Mesendoderm (in vitro differentiated cells): Measurements from ENCODE around the gene CAAP1. TPM values are rescaled to one million over a fixed set of nuclear protein-coding genes. Genes with fewer than 3 reads are reported as not detected.

Experiments
- DNase-seq: peaks from one replicate; pipeline ENCODE4 v3.0.0; 2013
- H2AK5ac ChIP-seq: 2 replicates; pipeline ENCODE4 v1.6.1; 2013; ENCODE audit warnings: low read length, inconsistent platforms
- H2BK120ac ChIP-seq: 2 replicates; pipeline ENCODE4 v1.6.1; 2013; ENCODE audit warnings: low read depth, mild to moderate bottlenecking, low read length, moderate library complexity, mixed read lengths
- H2BK15ac ChIP-seq: replicated peaks from 2 replicates; pipeline ENCODE4 v1.6.1; 2013; ENCODE audit warnings: low read depth, mild to moderate bottlenecking, moderate library complexity
- H2BK5ac ChIP-seq: 2 replicates; pipeline ENCODE4 v1.6.1; 2013; ENCODE audit warnings: low read length, inconsistent platforms
- H3K18ac ChIP-seq: 2 replicates; pipeline ENCODE4 v1.6.1; 2013; ENCODE audit warnings: mild to moderate bottlenecking, low read length, mixed read lengths
- H3K23ac ChIP-seq: one replicate; pipeline ENCODE4 v1.6.1; 2013; ENCODE audit warnings: low read length
- H3K27ac ChIP-seq: 2 replicates; pipeline ENCODE4 v1.5.1; 2013; ENCODE audit warnings: low read depth, mild to moderate bottlenecking, inconsistent platforms, low read length, moderate library complexity
- H3K27me3 ChIP-seq: 2 replicates; pipeline ENCODE4 v1.6.1; 2013; ENCODE audit warnings: low read length, control low read depth, mild to moderate bottlenecking, inconsistent platforms; ENCODE audit not compliant: insufficient read depth, poor library complexity
- H3K36me3 ChIP-seq: 2 replicates; pipeline ENCODE4 v1.6.1; 2013; ENCODE audit warnings: low read length, inconsistent platforms; ENCODE audit not compliant: control insufficient read depth, insufficient read depth
- H3K4ac ChIP-seq: one replicate; pipeline ENCODE4 v1.6.1; 2013; ENCODE audit warnings: low read depth, mild to moderate bottlenecking, low read length, moderate library complexity
- H3K4me1 ChIP-seq: 2 replicates; pipeline ENCODE4 v1.6.1; 2013; ENCODE audit warnings: low read depth, low read length, inconsistent platforms; ENCODE audit not compliant: control insufficient read depth
- H3K4me2 ChIP-seq: 2 replicates; pipeline ENCODE4 v1.6.1; 2013; ENCODE audit warnings: low read length
- H3K4me3 ChIP-seq: 2 replicates; pipeline ENCODE4 v1.5.1; 2013; ENCODE audit warnings: mild to moderate bottlenecking, low read length
- H3K56ac ChIP-seq: one replicate; pipeline ENCODE4 v1.6.1; 2013; ENCODE audit warnings: low read length
- H3K79me1 ChIP-seq: 2 replicates; pipeline ENCODE4 v1.6.1; 2013; ENCODE audit warnings: low read length, inconsistent platforms
- H3K79me2 ChIP-seq: 2 replicates; pipeline ENCODE4 v1.6.1; 2013; ENCODE audit warnings: mild to moderate bottlenecking, low read length; ENCODE audit not compliant: control insufficient read depth, insufficient read depth
- H3K9ac ChIP-seq: 2 replicates; pipeline ENCODE4 v1.6.1; 2013; ENCODE audit warnings: low read length, inconsistent platforms
- H4K5ac ChIP-seq: one replicate; pipeline ENCODE4 v1.6.1; 2013; ENCODE audit warnings: low read length
- H4K8ac ChIP-seq: one replicate; pipeline ENCODE4 v1.6.1; 2013; ENCODE audit warnings: low read depth, mild to moderate bottlenecking, control low read depth, low read length, moderate library complexity
- WGBS: extraction: QIAGEN DNeasy Blood & Tissue Kit; methylation state at CpG from one replicate; pipeline ENCODE4 v1.1.7; 2013; ENCODE audit warnings: low lambda C conversion rate, missing lambda C conversion rate; ENCODE audit not compliant: insufficient coverage; ENCODE audit errors: extremely low coverage; 5-methylcytosine and 5-hydroxymethylcytosine counted together
- polyA plus RNA-seq, 2 experiments: library from polyadenylated mRNA; stranded (reverse); fragments of 200-250 nt; gene quantifications; one replicate each; pipeline ENCODE4 v1.2.3, GENCODE V29; 2013

The CAAP1 gene
- polyA plus RNA-seq (2013, experiment 1 of 2): 24.0 TPM
- polyA plus RNA-seq (2013, experiment 2 of 2): 23.7 TPM

DNA sequence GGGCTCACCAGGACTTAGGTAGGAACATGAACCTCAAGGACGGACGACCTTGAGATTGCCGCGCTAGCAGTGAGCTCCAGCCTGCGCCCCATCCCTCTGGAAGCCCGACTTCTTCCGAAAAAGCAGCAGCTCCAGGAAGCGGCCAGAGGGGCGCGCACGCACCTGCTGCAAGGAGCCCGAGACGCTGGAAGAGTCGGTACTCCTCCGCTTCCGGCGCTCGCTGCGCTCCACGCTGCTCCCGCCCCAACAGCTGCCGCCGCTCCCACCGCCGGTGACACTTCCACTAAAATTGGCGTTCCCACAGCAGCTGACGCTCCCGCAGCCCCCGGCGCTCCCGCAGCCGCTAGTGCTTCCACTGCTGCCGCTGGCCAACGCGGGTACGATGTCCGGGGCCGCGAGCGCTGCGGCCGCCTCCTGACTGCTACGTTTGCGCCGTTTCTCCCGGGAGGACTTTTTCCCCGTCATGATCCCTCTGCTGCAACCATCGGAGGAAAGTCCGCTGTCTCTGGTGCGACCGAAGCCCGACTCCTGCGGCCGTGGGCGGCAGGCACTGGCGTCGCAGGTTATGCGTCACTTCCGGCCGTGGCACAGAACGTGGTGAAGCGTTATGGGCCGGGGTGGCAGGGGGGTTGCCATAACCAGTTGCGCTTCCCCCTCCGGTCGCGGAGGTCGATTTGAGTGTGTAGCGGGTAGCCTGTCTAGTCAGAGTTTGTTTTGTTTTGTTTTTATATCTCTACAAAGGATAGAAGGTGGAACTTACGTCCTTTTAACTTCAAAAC lies at the start of gene CAAP1:
Gene CAAP1, minus strand, starts transcription at position 552 of the 779 bp plus-strand sequence. Its CDS starts 87 bp downstream, at position 465.
- Histone ChIP-seq H3K27me3 (no peaks in the 10 kb centered on the region), H3K79me1 (no peaks in the 10 kb centered on the region), H3K9ac (peak within 1 kb of the TSS; percentile 86), H3K4me1 (peaks cover 1% of the 10 kb centered on the region), H3K18ac (peak within 1 kb of the TSS; percentile 88), H4K5ac (peak within 1 kb of the TSS; percentile 89), H2AK5ac (no peak within 1 kb of the TSS), H2BK15ac (no peak within 1 kb of the TSS), H3K27ac (peak within 1 kb of the TSS; percentile 97), H3K36me3 (no peaks in the 10 kb centered on the region), H3K4me2 (peak within 1 kb of the TSS; percentile 23), H3K79me2 (peaks cover 24% of the 10 kb centered on the region), H2BK120ac (no peak within 1 kb of the TSS), H3K4me3 (peak within 1 kb of the TSS; percentile 81), H2BK5ac (peak within 1 kb of the TSS; percentile 28), H3K23ac (no peak within 1 kb of the TSS), H3K56ac (peak within 1 kb of the TSS; percentile 94), H3K4ac (peak within 1 kb of the TSS; percentile 29), H4K8ac (peak within 1 kb of the TSS; percentile 100)
- peak; percentile 96 for DNase-seq
- no CpG with 5 or more reads among the region's 70 CpGs for WGBS

GRCh38 chr9:26940779-26941178 lies 48.2 kb upstream of the CAAP1 start:
- no peak overlapping the region for H3K9ac ChIP-seq
- H3K4me3 ChIP-seq: no peak overlapping the region
- H4K8ac ChIP-seq: no peak overlapping the region
- peaks cover 3% of the 10 kb centered on the region for H3K4me1 ChIP-seq
- H3K4me2 ChIP-seq: no peak overlapping the region
- H3K18ac ChIP-seq: no peak overlapping the region
- peaks cover 70% of the 10 kb centered on the region for H3K79me2 ChIP-seq
- H2BK15ac ChIP-seq: no peak overlapping the region
- no peak overlapping the region for H3K23ac ChIP-seq
- WGBS: no CpG with 5 or more reads among the region's 1 CpG
- H3K36me3 ChIP-seq: no peaks in the 10 kb centered on the region
- H2BK5ac ChIP-seq: no peak overlapping the region
- H2BK120ac ChIP-seq: no peak overlapping the region
- no peak overlapping the region for H2AK5ac ChIP-seq
- no peak overlapping the region for H4K5ac ChIP-seq
- no peak overlapping the region for H3K27ac ChIP-seq
- H3K79me1 ChIP-seq: peaks cover 6% of the 10 kb centered on the region
- no peak for DNase-seq
- H3K27me3 ChIP-seq: no peaks in the 10 kb centered on the region
- H3K56ac ChIP-seq: no peak overlapping the region
- H3K4ac ChIP-seq: no peak overlapping the region

DNA sequence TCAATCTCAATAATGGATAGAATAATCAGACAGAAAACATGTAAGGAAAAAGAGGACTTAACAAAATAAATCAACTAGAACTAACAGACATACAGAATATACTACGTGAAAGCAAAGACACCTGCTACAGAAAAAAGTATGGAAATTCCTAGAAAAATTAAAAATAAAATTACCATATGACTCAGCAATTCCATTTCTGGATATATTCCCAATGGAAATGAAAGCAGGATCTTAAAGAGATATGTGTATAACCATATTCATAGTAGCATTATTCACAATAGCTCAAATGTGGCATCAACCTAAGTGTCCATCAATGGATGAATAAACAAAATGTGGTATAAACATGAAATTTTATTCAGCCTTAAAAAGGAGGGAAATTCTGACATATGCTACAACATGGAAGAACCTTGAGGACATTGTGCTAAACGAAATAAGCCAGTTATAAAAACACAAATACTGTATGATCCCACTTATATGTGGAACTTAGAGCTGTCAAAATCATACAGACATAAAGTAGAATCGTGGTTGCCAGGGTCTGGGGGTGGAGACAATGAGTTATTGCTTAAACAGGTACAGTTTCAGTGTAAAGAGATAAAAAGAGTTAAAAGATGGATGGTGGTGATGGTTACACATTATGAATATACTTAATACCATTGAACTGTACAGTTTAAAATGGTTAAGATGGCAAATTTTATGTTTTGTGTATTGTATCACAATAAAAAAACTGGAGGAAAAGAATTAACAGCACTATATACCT lies 47.5 kb upstream of the CAAP1 start:
- H4K5ac ChIP-seq: no peak overlapping the region

DNA sequence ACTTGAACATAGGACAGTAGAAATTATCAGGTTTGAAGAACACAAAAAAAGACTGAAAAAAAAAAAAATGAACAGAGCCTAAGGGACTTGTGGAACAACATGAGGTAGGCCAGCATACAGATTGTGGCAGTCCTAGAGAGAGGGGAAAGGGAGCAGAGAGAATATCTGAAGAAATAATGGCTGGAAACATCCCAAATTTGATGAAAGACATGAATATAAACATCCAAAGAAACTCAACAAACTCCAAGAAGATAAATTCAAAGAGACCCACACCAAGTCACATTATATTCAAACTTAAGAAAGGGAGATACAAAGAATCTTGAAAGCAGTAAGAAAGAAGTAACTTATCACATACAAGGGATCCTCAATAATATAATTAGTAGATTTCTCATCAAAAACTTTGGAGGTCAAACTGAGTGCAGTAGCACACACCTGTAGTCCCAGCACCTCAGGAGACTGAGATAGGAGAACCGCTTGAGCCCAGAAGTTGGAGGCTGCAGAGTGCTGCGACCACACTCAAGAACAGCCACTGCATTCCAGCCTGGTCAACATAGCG lies 45.3 kb upstream of the CAAP1 start:
- H2AK5ac ChIP-seq: no peak overlapping the region
- H3K27me3 ChIP-seq: no peaks in the 10 kb centered on the region
- peaks cover 3% of the 10 kb centered on the region for H3K4me1 ChIP-seq
- H3K4me2 ChIP-seq: no peak overlapping the region
- H3K79me1 ChIP-seq: peaks cover 6% of the 10 kb centered on the region
- no peak overlapping the region for H3K9ac ChIP-seq
- no peak overlapping the region for H3K56ac ChIP-seq
- no peak overlapping the region for H3K27ac ChIP-seq
- no peak for DNase-seq
- H2BK120ac ChIP-seq: no peak overlapping the region
- no peak overlapping the region for H2BK5ac ChIP-seq
- H3K4ac ChIP-seq: no peak overlapping the region
- WGBS: no CpG with 5 or more reads among the region's 3 CpGs
- H3K23ac ChIP-seq: no peak overlapping the region
- no peak overlapping the region for H4K8ac ChIP-seq
- H3K79me2 ChIP-seq: peaks cover 47% of the 10 kb centered on the region
- H3K36me3 ChIP-seq: no peaks in the 10 kb centered on the region
- H2BK15ac ChIP-seq: no peak overlapping the region
- no peak overlapping the region for H3K4me3 ChIP-seq
- H4K5ac ChIP-seq: no peak overlapping the region
- no peak overlapping the region for H3K18ac ChIP-seq

More for the DNA sequence above, 47.5 kb upstream of the CAAP1 start:
- Histone ChIP-seq H4K8ac (no peak overlapping the region), H3K9ac (no peak overlapping the region), H3K56ac (no peak overlapping the region), H3K23ac (no peak overlapping the region), H3K4me3 (no peak overlapping the region), H2AK5ac (no peak overlapping the region), H3K27me3 (no peaks in the 10 kb centered on the region), H3K4me2 (no peak overlapping the region), H3K79me2 (peaks cover 65% of the 10 kb centered on the region), H2BK15ac (no peak overlapping the region), H3K36me3 (no peaks in the 10 kb centered on the region), H3K18ac (no peak overlapping the region), H3K27ac (no peak overlapping the region), H3K4ac (no peak overlapping the region), H3K79me1 (peaks cover 6% of the 10 kb centered on the region), H3K4me1 (peaks cover 3% of the 10 kb centered on the region), H2BK5ac (no peak overlapping the region), H2BK120ac (no peak overlapping the region)
- no CpG with 5 or more reads among the region's 3 CpGs for WGBS
- no peak for DNase-seq

DNA sequence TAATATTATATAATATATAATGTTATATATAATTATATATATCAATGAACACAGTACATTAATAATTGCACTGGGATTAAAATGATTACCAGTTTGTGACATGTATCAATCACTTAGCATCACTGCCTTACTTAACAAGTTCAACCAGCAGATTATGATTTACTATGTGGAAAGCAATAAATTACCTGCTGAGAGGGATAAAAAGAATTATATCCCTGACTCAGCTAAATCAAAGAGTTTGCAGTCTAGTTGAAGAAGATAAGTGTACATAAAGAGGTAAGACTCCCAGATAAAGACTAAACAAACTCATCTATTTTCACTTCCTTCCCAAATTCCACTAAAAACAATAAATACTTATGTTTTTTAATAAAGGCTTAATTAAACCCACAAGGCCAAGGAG lies 43.2 kb upstream of the CAAP1 start:
- Histone ChIP-seq H3K56ac (no peak overlapping the region), H3K27me3 (no peaks in the 10 kb centered on the region), H3K4ac (no peak overlapping the region), H2BK5ac (no peak overlapping the region), H2BK120ac (no peak overlapping the region), H3K79me2 (peaks cover 33% of the 10 kb centered on the region), H2BK15ac (no peak overlapping the region), H3K79me1 (peaks cover 4% of the 10 kb centered on the region), H3K4me3 (no peak overlapping the region), H3K4me2 (no peak overlapping the region), H3K9ac (no peak overlapping the region), H3K27ac (no peak overlapping the region), H3K4me1 (peaks cover 3% of the 10 kb centered on the region), H4K5ac (no peak overlapping the region), H2AK5ac (no peak overlapping the region), H3K23ac (no peak overlapping the region), H3K18ac (no peak overlapping the region), H3K36me3 (no peaks in the 10 kb centered on the region), H4K8ac (no peak overlapping the region)
- no peak for DNase-seq
